GM12878 (cell line): ENCODE measurements around the gene HOXB1. TPM values are rescaled to one million over a fixed set of nuclear protein-coding genes. Genes with fewer than 3 reads are reported as not detected.

ENCODE experiments used
- ATAC-seq: fragments of 200-7000 bp; cut with Tn5 transposase; 3 replicates; pipeline ENCODE4 v1.9.1; 2020; ENCODE audit warnings: mild to moderate bottlenecking, moderate library complexity
- BruUV-seq: library from RNA; stranded (reverse); fragments of 400-500 nt; replicated peaks from 2 replicates; lab custom pipeline; 2021; lab: Mats Ljungman, UMichigan
- CTCF ChIA-PET: fragments of 300-600 bp; sonication (Branson Sonifier 250); formaldehyde crosslinking; extraction: SDS; loops from one replicate; lab custom pipeline; 2021; ENCODE audit warnings: inconsistent platforms; lab: Yijun Ruan, JAX
- POLR2A ChIA-PET: fragments of 350-600 bp; formaldehyde crosslinking; extraction: SDS; loops from one replicate; lab custom pipeline; 2021; ENCODE audit warnings: inconsistent platforms; lab: Charles Lee
- RAD21 ChIA-PET: fragments of 300-600 bp; sonication (Branson Sonifier 250); formaldehyde crosslinking; loops from one replicate; lab custom pipeline; 2023; ENCODE audit warnings: antibody characterized with exemption; ENCODE audit not compliant: unreplicated experiment; lab: Charles Lee
- SMC1A ChIA-PET: fragments of 300-600 bp; sonication (Branson Sonifier 250); formaldehyde crosslinking; loops from one replicate; lab custom pipeline; 2023; ENCODE audit not compliant: unreplicated experiment, uncharacterized antibody; lab: Charles Lee
- DNase-seq: peaks from one replicate; pipeline ENCODE4 v3.0.0-alpha.2; 2011; ENCODE audit warnings: low read depth, low spot score
- FAIRE-seq: peaks from 3 replicates; lab custom pipeline; 2011; peaks lifted over from hg19 to GRCh38; lab: Jason Lieb, UNC
- H2AFZ ChIP-seq: 2 replicates; pipeline ENCODE4 v1.6.0; 2011; ENCODE audit warnings: low read depth, low read length, control low read depth; ENCODE audit not compliant: control insufficient read depth
- H3K27ac ChIP-seq: 2 replicates; pipeline ENCODE4 v1.5.1; 2011; ENCODE audit warnings: control low read depth; ENCODE audit not compliant: control insufficient read depth, insufficient read depth
- H3K27me3 ChIP-seq, 2 experiments: replicated peaks in 1 of 2; 2 replicates each; pipeline versions ENCODE4 v1.6.0 to v1.6.1; 2011; ENCODE audit warnings: low read length in 1 of 2; ENCODE audit not compliant: control insufficient read depth in 2 of 2, insufficient read depth in 2 of 2
- H3K36me3 ChIP-seq, 2 experiments: 2 replicates each; pipeline ENCODE4 v1.5.1; 2011; ENCODE audit warnings: low read length in 1 of 2; ENCODE audit not compliant: control insufficient read depth in 2 of 2, insufficient read depth in 2 of 2
- H3K4me1 ChIP-seq: 2 replicates; pipeline ENCODE4 v1.6.1; 2011; ENCODE audit warnings: mild to moderate bottlenecking, low read length, moderate library complexity, mixed read lengths; ENCODE audit not compliant: control insufficient read depth, insufficient read depth
- H3K4me2 ChIP-seq: 2 replicates; pipeline ENCODE4 v1.6.0; 2011; ENCODE audit warnings: control low read depth; ENCODE audit not compliant: control insufficient read depth, insufficient read depth
- H3K4me3 ChIP-seq: fragments of 200-600 bp; sonication (generic); 2 replicates; pipeline ENCODE4 v1.5.1; 2016
- H3K79me2 ChIP-seq: 2 replicates; pipeline ENCODE4 v1.6.0; 2011; ENCODE audit warnings: low read length; ENCODE audit not compliant: control insufficient read depth, insufficient read depth
- H3K9ac ChIP-seq: 2 replicates; pipeline ENCODE4 v1.8.0; 2011; ENCODE audit warnings: low read length, control low read depth, mixed read lengths; ENCODE audit not compliant: control insufficient read depth, insufficient read depth
- H3K9me3 ChIP-seq: replicated peaks from 3 replicates; pipeline ENCODE4 v1.5.1; 2011; ENCODE audit warnings: mild to moderate bottlenecking, low read length; ENCODE audit not compliant: control insufficient read depth, insufficient read depth
- H4K20me1 ChIP-seq: 2 replicates; pipeline ENCODE4 v1.6.0; 2011; ENCODE audit not compliant: control insufficient read depth, insufficient read depth
- ATF7 ChIP-seq: fragments of 450-650 bp; IDR thresholded peaks from 2 replicates; pipeline ENCODE4 v1.6.1; 2016; ENCODE audit warnings: low read depth, mild to moderate bottlenecking
- BRCA1 ChIP-seq: IDR thresholded peaks from 2 replicates; pipeline ENCODE4 v1.6.1; 2011; ENCODE audit warnings: low read depth, low read length, improper control_type of control experiment
- E4F1 ChIP-seq: fragments of 450-650 bp; IDR thresholded peaks from 2 replicates; pipeline ENCODE4 v1.6.1; 2018; ENCODE audit warnings: borderline replicate concordance, mild to moderate bottlenecking; ENCODE audit not compliant: partially characterized antibody
- IKZF2 ChIP-seq, 2 experiments: fragments of 450-650 bp; IDR thresholded peaks; 2 replicates each; pipeline ENCODE4 v1.6.1; 2017; ENCODE audit warnings: mild to moderate bottlenecking in 2 of 2, moderate library complexity in 2 of 2
- MXI1 ChIP-seq: fragments of 150-350 bp; IDR thresholded peaks from 2 replicates; pipeline ENCODE4 v1.6.1; 2011; ENCODE audit warnings: low read depth, mild to moderate bottlenecking, inconsistent platforms, low read length, improper control_type of control experiment
- NFXL1 ChIP-seq: fragments of 450-650 bp; IDR thresholded peaks from 2 replicates; pipeline ENCODE4 v1.6.1; 2017; ENCODE audit warnings: antibody characterized with exemption, mild to moderate bottlenecking, borderline replicate concordance
- PAX5 ChIP-seq: IDR thresholded peaks from 2 replicates; pipeline ENCODE4 v1.6.1; 2011; ENCODE audit warnings: low read depth, low read length, borderline replicate concordance
- SREBF2 ChIP-seq: IDR thresholded peaks from 2 replicates; pipeline ENCODE4 v1.6.1; 2012; ENCODE audit warnings: mild to moderate bottlenecking, low read length
- SRF ChIP-seq, 2 experiments: IDR thresholded peaks; 2 replicates each; pipeline ENCODE4 v1.6.1; 2011; ENCODE audit warnings: low read depth in 2 of 2, low read length in 2 of 2, mild to moderate bottlenecking in 1 of 2, moderate library complexity in 1 of 2
- SUZ12 ChIP-seq: fragments of 200-600 bp; sonication (generic); IDR thresholded peaks from one replicate; pipeline ENCODE4 v1.6.1; 2018; ENCODE audit warnings: antibody characterized with exemption, mild to moderate bottlenecking; ENCODE audit not compliant: unreplicated experiment
- ZNF622 ChIP-seq: fragments of 450-650 bp; IDR thresholded peaks from 2 replicates; pipeline ENCODE4 v1.6.1; 2017; ENCODE audit warnings: mild to moderate bottlenecking, inconsistent platforms
- WGBS: methylation state at CpG from one replicate; pipeline ENCODE4 v1.1.6; 2016; ENCODE audit warnings: low lambda C conversion rate; ENCODE audit not compliant: insufficient replicate concordance, insufficient coverage; ENCODE audit errors: missing lambda C conversion rate; 5-methylcytosine and 5-hydroxymethylcytosine counted together
- in situ Hi-C: fragments of 300-500 bp; cut with MboI; formaldehyde crosslinking; loops from 9 replicates; pipeline ENCODE4 v1.14.3; 2018; ENCODE audit warnings: mixed read lengths
- intact Hi-C: fragments of 100-400 bp; cut with micrococcal nuclease; formaldehyde crosslinking; loops from one replicate; pipeline ENCODE4 v1.14.2; 2022; ENCODE audit not compliant: unreplicated experiment
- polyA plus RNA-seq, 11 experiments: library from polyadenylated mRNA; depleted of rRNA in 4 of 11; unstranded in 6 of 11; stranded (reverse) in 5 of 11; fragments of >200 nt; fragmentation: Nextera tagmentation in 4 of 11; fragmentation: Illumina TruSeq in 1 of 11; extraction: Ambion mirVana in 4 of 11; extraction: Trizol in 1 of 11; gene quantifications; 1 replicate in 1 of 11; 2 replicates in 10 of 11; pipeline versions ENCODE4 v1.2.1 to v1.2.3, GENCODE V29; 2011 to 2016; ENCODE audit warnings: inconsistent platforms in 2 of 11, missing spikeins in 2 of 11, low read depth in 1 of 11
- total RNA-seq, 4 experiments: library from RNA; depleted of rRNA in 3 of 4; stranded (reverse); fragments of >200 nt in 3 of 4; fragmentation: Illumina TruSeq in 1 of 4; extraction: Trizol in 1 of 4; gene quantifications; 2 replicates each; pipeline versions ENCODE4 v1.2.1 to v1.2.3, GENCODE V29; 2013 to 2021
- TF ChIP-seq, protein P1 (sequence below): fragments of 450-650 bp; formaldehyde crosslinking; IDR thresholded peaks from 2 replicates; pipeline ENCODE4 v1.4.0; 2020; ENCODE audit warnings: mild to moderate bottlenecking, moderate library complexity

The HOXB1 gene
- total and polyA plus RNA-seq, 10 of the 15 experiments (the other 5 are each of a cell fraction or from before 2014, with no cell fraction given), result not detected

- CTCF ChIA-PET, result no interaction called here
- SMC1A ChIA-PET, result interaction anchor here (0.6 kb wide), 1 partner anchor 90 kb away, joined by 4 read pairs; no protein-coding TSS in a partner anchor
- Histone ChIP-seq H3K4me1 (no peaks in the 10 kb centered on the region), H3K4me2 (no peak overlapping the region), H3K36me3 (no peaks in the 10 kb centered on the region; a peak in 1 of 4 replicates), H3K27ac (no peak overlapping the region), H3K27me3 (no peaks in the 10 kb centered on the region), H3K9me3 (no peaks in the 10 kb centered on the region), H3K79me2 (no peaks in the 10 kb centered on the region), H3K9ac (no peak overlapping the region), H4K20me1 (no peaks in the 10 kb centered on the region), H3K4me3 (no peak overlapping the region), H2AFZ (no peak overlapping the region)
- BruUV-seq, result no TSS peak
- RAD21 ChIA-PET, result no interaction called here
- 63% methylated on average over 50 of the region's 73 CpGs for WGBS
- intact Hi-C loops, result no loop called here
- in situ Hi-C loops, result no loop called here
- no peak for ATAC-seq
- DNase-seq, result no peak
- FAIRE-seq, result no peak
- POLR2A ChIA-PET, result interaction anchor here (0.6 kb wide), 1 partner anchor 8 kb away, joined by 3 read pairs; no protein-coding TSS in a partner anchor
- TF ChIP-seq BRCA1, result no peak
- no peak for TF ChIP-seq SREBF2
- TF ChIP-seq PAX5, result no peak
- no peak for TF ChIP-seq ZNF622
- TF ChIP-seq ATF7, result no peak
- TF ChIP-seq NFXL1, result no peak
- no peak for TF ChIP-seq IKZF2 (IDR thresholded peaks at IDR 0.05)
- no peak for TF ChIP-seq SUZ12
- TF ChIP-seq SRF (IDR thresholded peaks at IDR 0.05; ENCODE audit: low read depth in 2 of 2, low read length in 2 of 2), result no peak
- TF ChIP-seq, protein P1, sequence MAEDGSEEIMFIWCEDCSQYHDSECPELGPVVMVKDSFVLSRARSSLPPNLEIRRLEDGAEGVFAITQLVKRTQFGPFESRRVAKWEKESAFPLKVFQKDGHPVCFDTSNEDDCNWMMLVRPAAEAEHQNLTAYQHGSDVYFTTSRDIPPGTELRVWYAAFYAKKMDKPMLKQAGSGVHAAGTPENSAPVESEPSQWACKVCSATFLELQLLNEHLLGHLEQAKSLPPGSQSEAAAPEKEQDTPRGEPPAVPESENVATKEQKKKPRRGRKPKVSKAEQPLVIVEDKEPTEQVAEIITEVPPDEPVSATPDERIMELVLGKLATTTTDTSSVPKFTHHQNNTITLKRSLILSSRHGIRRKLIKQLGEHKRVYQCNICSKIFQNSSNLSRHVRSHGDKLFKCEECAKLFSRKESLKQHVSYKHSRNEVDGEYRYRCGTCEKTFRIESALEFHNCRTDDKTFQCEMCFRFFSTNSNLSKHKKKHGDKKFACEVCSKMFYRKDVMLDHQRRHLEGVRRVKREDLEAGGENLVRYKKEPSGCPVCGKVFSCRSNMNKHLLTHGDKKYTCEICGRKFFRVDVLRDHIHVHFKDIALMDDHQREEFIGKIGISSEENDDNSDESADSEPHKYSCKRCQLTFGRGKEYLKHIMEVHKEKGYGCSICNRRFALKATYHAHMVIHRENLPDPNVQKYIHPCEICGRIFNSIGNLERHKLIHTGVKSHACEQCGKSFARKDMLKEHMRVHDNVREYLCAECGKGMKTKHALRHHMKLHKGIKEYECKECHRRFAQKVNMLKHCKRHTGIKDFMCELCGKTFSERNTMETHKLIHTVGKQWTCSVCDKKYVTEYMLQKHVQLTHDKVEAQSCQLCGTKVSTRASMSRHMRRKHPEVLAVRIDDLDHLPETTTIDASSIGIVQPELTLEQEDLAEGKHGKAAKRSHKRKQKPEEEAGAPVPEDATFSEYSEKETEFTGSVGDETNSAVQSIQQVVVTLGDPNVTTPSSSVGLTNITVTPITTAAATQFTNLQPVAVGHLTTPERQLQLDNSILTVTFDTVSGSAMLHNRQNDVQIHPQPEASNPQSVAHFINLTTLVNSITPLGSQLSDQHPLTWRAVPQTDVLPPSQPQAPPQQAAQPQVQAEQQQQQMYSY, result no peak
- TF ChIP-seq E4F1, result no peak
- TF ChIP-seq MXI1, result no peak
Observed at GRCh38 chr17:48564188-48565021, 33.6 kb upstream of the HOXB1 start.
